Fibroblast of lung (primary cell): Measurements from ENCODE around the gene ANKH.

Experiments used
- CTCF ChIP-seq, 2 donors: IDR thresholded peaks in 1 of 2; conservative IDR thresholded peaks in 1 of 2; 1 replicate in 1 of 2; 2 replicates in 1 of 2; pipeline ENCODE4 v1.5.1; 2011 to 2012; ENCODE audit warnings: low read length in 2 of 2, control low read depth in 1 of 2, inconsistent platforms in 1 of 2, low read depth in 1 of 2, mild to moderate bottlenecking in 1 of 2
- EZH2 ChIP-seq: IDR thresholded peaks from 2 replicates; pipeline ENCODE4 v1.5.1; 2012; ENCODE audit warnings: low read length, control low read depth, mild to moderate bottlenecking; ENCODE audit errors: missing control alignments

GRCh38 chr5:14683906-14684455 is 187.6 kb downstream of the ANKH start:
- TF ChIP-seq CTCF (conservative IDR thresholded peaks at IDR 0.05 in 1 of 2, IDR thresholded peaks at IDR 0.05 in 1 of 2; ENCODE audit: low read depth in 1 of 2, low read length in 2 of 2) (no peak), EZH2 (no peak)
